ENCODE measurements around the gene CMKLR1. TPM values are rescaled to one million over a fixed set of nuclear protein-coding genes. Genes with fewer than 3 reads are reported as not detected.

The CMKLR1 gene
- total and polyA plus RNA-seq, 2 donors (not counting 3 experiments of a cell fraction or from before 2014, with no cell fraction given): 0.61 TPM; not detected in 1

DNA sequence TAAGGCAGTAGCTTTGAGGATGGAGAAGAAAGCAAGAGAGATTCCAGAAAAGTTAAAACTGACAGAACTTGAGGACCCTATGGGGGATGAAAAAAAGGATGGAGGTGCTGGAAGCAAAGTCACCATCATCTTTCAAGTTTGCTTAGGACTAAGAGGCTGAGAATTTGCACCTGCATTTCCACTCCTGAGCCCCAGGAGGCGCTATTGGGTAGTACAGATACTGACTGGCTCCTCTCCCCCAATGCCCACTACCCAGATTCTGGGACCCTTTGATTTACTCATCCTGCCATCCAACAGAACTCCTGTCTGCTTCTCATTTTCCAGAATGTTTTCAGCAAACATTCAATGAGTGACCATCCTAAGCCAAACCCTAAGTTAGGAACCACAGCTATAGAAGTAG, 34.0 kb upstream of the CMKLR1 start:
- Histone ChIP-seq H4K20me1 (replicated peaks; ENCODE audit: control insufficient read depth, extremely low read depth, insufficient read depth, low read length) (no peaks in the 10 kb centered on the region), H3K4me2 (ENCODE audit: insufficient read depth, low read length) (no peak overlapping the region), H3K27me3 (ENCODE audit: control insufficient read depth in 2 of 2, insufficient read depth in 2 of 2, low read length in 2 of 2) (no peaks in the 10 kb centered on the region), H3K9me1 (replicated peaks; ENCODE audit: control insufficient read depth, extremely low read depth, insufficient read depth, low read length) (no peaks in the 10 kb centered on the region), H3K27ac (ENCODE audit: insufficient read depth, low read depth, low read length) (no peak overlapping the region), H3K79me2 (ENCODE audit: control insufficient read depth, insufficient read depth, low read length) (no peaks in the 10 kb centered on the region), H2AFZ (ENCODE audit: low read depth, low read length) (no peak overlapping the region), H3K4me3 (replicated peaks in 1 of 3; ENCODE audit: insufficient read depth in 1 of 3, low read depth in 1 of 3, low read length in 3 of 3) (no peak overlapping the region), H3K9me3 (replicated peaks; ENCODE audit: control insufficient read depth, insufficient read depth, low read length) (no peaks in the 10 kb centered on the region), H3K36me3 (ENCODE audit: control insufficient read depth in 2 of 2, extremely low read depth in 1 of 2, insufficient read depth in 2 of 2, low read length in 2 of 2) (no peaks in the 10 kb centered on the region), H3K9ac (replicated peaks; ENCODE audit: extremely low read depth, insufficient read depth, low read length) (no peak overlapping the region), H3K4me1 (ENCODE audit: control insufficient read depth, extremely low read depth, insufficient read depth, low read length) (no peaks in the 10 kb centered on the region)
- dilution Hi-C loops (cut with MboI; ENCODE audit: extremely low pct_ligation_motif_present, low sequenced_read_pairs) (no loop called here), intact Hi-C loops (cut with micrococcal nuclease) (no loop called here)
- CTCF ChIA-PET: interaction anchor here (1.0 kb wide), 1 partner anchor 18 kb away, joined by 3 read pairs; no protein-coding TSS in a partner anchor
- no peak for TF ChIP-seq POLR2AphosphoS5 (IDR thresholded peaks at IDR 0.05; ENCODE audit: insufficient read depth, low read depth, low read length)
- TF ChIP-seq, protein P1, sequence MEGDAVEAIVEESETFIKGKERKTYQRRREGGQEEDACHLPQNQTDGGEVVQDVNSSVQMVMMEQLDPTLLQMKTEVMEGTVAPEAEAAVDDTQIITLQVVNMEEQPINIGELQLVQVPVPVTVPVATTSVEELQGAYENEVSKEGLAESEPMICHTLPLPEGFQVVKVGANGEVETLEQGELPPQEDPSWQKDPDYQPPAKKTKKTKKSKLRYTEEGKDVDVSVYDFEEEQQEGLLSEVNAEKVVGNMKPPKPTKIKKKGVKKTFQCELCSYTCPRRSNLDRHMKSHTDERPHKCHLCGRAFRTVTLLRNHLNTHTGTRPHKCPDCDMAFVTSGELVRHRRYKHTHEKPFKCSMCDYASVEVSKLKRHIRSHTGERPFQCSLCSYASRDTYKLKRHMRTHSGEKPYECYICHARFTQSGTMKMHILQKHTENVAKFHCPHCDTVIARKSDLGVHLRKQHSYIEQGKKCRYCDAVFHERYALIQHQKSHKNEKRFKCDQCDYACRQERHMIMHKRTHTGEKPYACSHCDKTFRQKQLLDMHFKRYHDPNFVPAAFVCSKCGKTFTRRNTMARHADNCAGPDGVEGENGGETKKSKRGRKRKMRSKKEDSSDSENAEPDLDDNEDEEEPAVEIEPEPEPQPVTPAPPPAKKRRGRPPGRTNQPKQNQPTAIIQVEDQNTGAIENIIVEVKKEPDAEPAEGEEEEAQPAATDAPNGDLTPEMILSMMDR (IDR thresholded peaks at IDR 0.05; ENCODE audit: extremely low read depth in 1 of 2, insufficient read depth in 1 of 2, low read depth in 1 of 2, low read length in 2 of 2): peak; percentile 1 to 18
- BruUV-seq (replicated peaks): no TSS peak
- DNase-seq (ENCODE audit: low read depth, low spot score): no peak
- POLR2A ChIA-PET: no interaction called here
- FAIRE-seq: no peak

DNA sequence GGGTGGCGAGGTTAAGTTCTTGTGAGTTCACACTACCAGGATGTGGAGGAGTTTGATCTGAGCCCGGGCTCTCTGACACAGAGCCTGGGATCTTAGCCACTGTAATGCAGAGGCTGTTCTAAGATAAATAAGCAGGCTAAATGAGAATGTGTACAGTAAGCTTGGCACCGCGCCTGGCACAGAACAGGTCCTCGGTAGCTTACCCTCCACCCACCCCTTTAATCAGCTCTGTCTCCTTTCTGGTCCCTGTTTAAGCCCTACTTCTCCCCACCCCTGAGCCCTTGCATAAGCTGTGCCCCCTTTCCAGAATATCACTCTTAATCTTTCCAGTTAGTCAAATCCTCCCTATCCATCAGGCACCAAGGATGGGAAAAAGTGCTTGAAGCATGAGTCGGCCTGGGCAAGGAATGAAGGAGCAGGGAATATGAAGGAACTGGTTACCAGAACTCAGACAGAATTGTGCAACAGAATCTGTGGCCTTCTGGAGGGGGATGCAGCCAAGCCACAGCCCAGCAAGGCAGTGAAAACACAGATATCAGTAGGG, 32.8 kb upstream of the CMKLR1 start:
- FAIRE-seq (no peak), DNase-seq (ENCODE audit: low read depth, low spot score) (no peak)
- ChIA-PET CTCF (no interaction called here), POLR2A (no interaction called here)
- dilution Hi-C loops (cut with MboI; ENCODE audit: extremely low pct_ligation_motif_present, low sequenced_read_pairs): no loop called here
- Histone ChIP-seq H3K9me1 (replicated peaks; ENCODE audit: control insufficient read depth, extremely low read depth, insufficient read depth, low read length) (no peaks in the 10 kb centered on the region), H3K4me3 (replicated peaks in 1 of 3; ENCODE audit: insufficient read depth in 1 of 3, low read depth in 1 of 3, low read length in 3 of 3) (no peak overlapping the region), H3K4me1 (ENCODE audit: control insufficient read depth, extremely low read depth, insufficient read depth, low read length) (no peaks in the 10 kb centered on the region), H3K27ac (ENCODE audit: insufficient read depth, low read depth, low read length) (no peak overlapping the region), H3K9me3 (replicated peaks; ENCODE audit: control insufficient read depth, insufficient read depth, low read length) (no peaks in the 10 kb centered on the region), H3K36me3 (ENCODE audit: control insufficient read depth in 2 of 2, extremely low read depth in 1 of 2, insufficient read depth in 2 of 2, low read length in 2 of 2) (no peaks in the 10 kb centered on the region), H2AFZ (ENCODE audit: low read depth, low read length) (no peak overlapping the region), H3K79me2 (ENCODE audit: control insufficient read depth, insufficient read depth, low read length) (no peaks in the 10 kb centered on the region), H3K27me3 (ENCODE audit: control insufficient read depth in 2 of 2, insufficient read depth in 2 of 2, low read length in 2 of 2) (no peaks in the 10 kb centered on the region), H3K4me2 (ENCODE audit: insufficient read depth, low read length) (no peak overlapping the region), H3K9ac (replicated peaks; ENCODE audit: extremely low read depth, insufficient read depth, low read length) (no peak overlapping the region), H4K20me1 (replicated peaks; ENCODE audit: control insufficient read depth, extremely low read depth, insufficient read depth, low read length) (no peaks in the 10 kb centered on the region)
- BruUV-seq (replicated peaks): no TSS peak
- intact Hi-C loops (cut with micrococcal nuclease): no loop called here
- no peak for TF ChIP-seq GATA2 (IDR thresholded peaks at IDR 0.05; ENCODE audit: insufficient read depth, insufficient read length, low read depth, low read length)
- TF ChIP-seq POLR2A (IDR thresholded peaks at IDR 0.05; ENCODE audit: low read depth, low read length): no peak
- TF ChIP-seq, protein P1 (IDR thresholded peaks at IDR 0.05; ENCODE audit: extremely low read depth in 1 of 2, insufficient read depth in 1 of 2, low read depth in 1 of 2, low read length in 2 of 2): no peak
- TF ChIP-seq FOS (IDR thresholded peaks at IDR 0.05; ENCODE audit: borderline replicate concordance, insufficient read depth, low read length): no peak
- TF ChIP-seq JUN (IDR thresholded peaks at IDR 0.05; ENCODE audit: borderline replicate concordance, insufficient read depth, insufficient read length, low read depth): no peak
- TF ChIP-seq, protein P2, sequence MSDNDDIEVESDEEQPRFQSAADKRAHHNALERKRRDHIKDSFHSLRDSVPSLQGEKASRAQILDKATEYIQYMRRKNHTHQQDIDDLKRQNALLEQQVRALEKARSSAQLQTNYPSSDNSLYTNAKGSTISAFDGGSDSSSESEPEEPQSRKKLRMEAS (IDR thresholded peaks at IDR 0.05; ENCODE audit: insufficient read depth, insufficient read length): no peak
- no peak for TF ChIP-seq POLR2AphosphoS5 (IDR thresholded peaks at IDR 0.05; ENCODE audit: insufficient read depth, low read depth, low read length)
- no peak for TF ChIP-seq EZH2 (IDR thresholded peaks at IDR 0.05; ENCODE audit: borderline replicate concordance, low read depth, low read length, severe bottlenecking)
- no peak for TF ChIP-seq MYC (IDR thresholded peaks at IDR 0.05; ENCODE audit: low read depth, low read length)
